GM23338 (cell line): ENCODE results near the gene SLC2A5.

Experiments used
- CREB1 ChIP-seq: fragments of 250-450 bp; sonication (Bioruptor Pico); IDR thresholded peaks from 2 replicates; pipeline ENCODE4 v1.5.0; 2020; ENCODE audit warnings: low read depth, mild to moderate bottlenecking, moderate library complexity
- CTCF ChIP-seq, 2 experiments: fragments of 200-600 bp in 1 of 2; sonication (generic) in 1 of 2; conservative IDR thresholded peaks; 2 replicates each; pipeline versions ENCODE4 v1.5.1 to v1.6.1; 2016 to 2017; ENCODE audit warnings: antibody characterized with exemption in 2 of 2, low read depth in 2 of 2, mild to moderate bottlenecking in 2 of 2, moderate library complexity in 1 of 2
- ETS1 ChIP-seq: IDR thresholded peaks from 2 replicates; pipeline ENCODE4 v1.6.1; 2016; ENCODE audit warnings: antibody characterized with exemption
- EZH2 ChIP-seq: fragments of 200-600 bp; sonication (generic); IDR thresholded peaks from one replicate; pipeline ENCODE4 v1.8.0; 2017; ENCODE audit warnings: antibody characterized with exemption, mild to moderate bottlenecking, low read depth; ENCODE audit not compliant: unreplicated experiment
- EZH2phosphoT487 ChIP-seq: fragments of 200-600 bp; sonication (generic); IDR thresholded peaks from one replicate; pipeline ENCODE4 v1.8.1; 2018; ENCODE audit warnings: antibody characterized with exemption; ENCODE audit not compliant: unreplicated experiment
- JUNB ChIP-seq: IDR thresholded peaks from one replicate; pipeline ENCODE4 v1.6.1; 2016; ENCODE audit warnings: antibody characterized with exemption; ENCODE audit not compliant: unreplicated experiment
- NANOG ChIP-seq: IDR thresholded peaks from 2 replicates; pipeline ENCODE4 v1.6.1; 2016; ENCODE audit warnings: antibody characterized with exemption, borderline replicate concordance
- POLR2AphosphoS5 ChIP-seq: IDR thresholded peaks from 2 replicates; pipeline ENCODE4 v1.6.1; 2016; ENCODE audit warnings: antibody characterized with exemption, low read depth
- REST ChIP-seq: IDR thresholded peaks from one replicate; pipeline ENCODE4 v1.6.1; 2018; ENCODE audit warnings: antibody characterized with exemption; ENCODE audit not compliant: unreplicated experiment
- STAT1 ChIP-seq: IDR thresholded peaks from one replicate; pipeline ENCODE4 v1.6.1; 2016; ENCODE audit warnings: antibody characterized with exemption; ENCODE audit not compliant: unreplicated experiment
- ZNF114 ChIP-seq: fragments of 250-450 bp; sonication (Bioruptor Pico); IDR thresholded peaks from 2 replicates; pipeline ENCODE4 v1.5.0; 2020; ENCODE audit warnings: mild to moderate bottlenecking, moderate library complexity
- ZNF331 ChIP-seq: fragments of 250-450 bp; sonication (Bioruptor Pico); IDR thresholded peaks from 2 replicates; pipeline ENCODE4 v1.5.0; 2020; ENCODE audit warnings: low read depth, mild to moderate bottlenecking, moderate library complexity

- no peak for TF ChIP-seq CTCF (conservative IDR thresholded peaks at IDR 0.05; ENCODE audit: low read depth in 2 of 2)
- TF ChIP-seq POLR2AphosphoS5: no peak
- no peak for TF ChIP-seq CREB1 (CRISPR knock-in tag)
- TF ChIP-seq ZNF331 (CRISPR knock-in tag): no peak
- no peak for TF ChIP-seq EZH2
- no peak for TF ChIP-seq NANOG
- TF ChIP-seq ZNF114 (CRISPR knock-in tag): no peak
- TF ChIP-seq EZH2phosphoT487: no peak
- TF ChIP-seq REST: no peak
- no peak for TF ChIP-seq STAT1
- TF ChIP-seq ETS1: no peak
- TF ChIP-seq JUNB: no peak
These were observed 11.6 kb downstream of the SLC2A5 start for GRCh38 chr1:9057851-9058250.
